A549 (cell line): ENCODE measurements around the gene RNPS1. TPM values are rescaled to one million over a fixed set of nuclear protein-coding genes. Genes with fewer than 3 reads are reported as not detected.
A peak's percentile ranks its signal among the peaks of the same experiment; 100 is the strongest.

Experiments
- ATAC-seq, 2 experiments: fragments of 200-7000 bp in 1 of 2; fragments of >200 bp in 1 of 2; cut with Nextera tagmentation in 1 of 2; cut with Tn5 transposase in 1 of 2; 3 replicates each; pipeline versions ENCODE4 v1.8.0 to v1.9.1; 2018 to 2020; ENCODE audit warnings: mild to moderate bottlenecking in 1 of 2, moderate library complexity in 1 of 2
- CTCF ChIA-PET: fragments of 300-600 bp; sonication (Branson Sonifier 250); formaldehyde crosslinking; extraction: SDS; loops from one replicate; lab custom pipeline; 2021; ENCODE audit warnings: antibody characterized with exemption, inconsistent platforms; lab: Yijun Ruan, JAX
- POLR2A ChIA-PET: fragments of 350-600 bp; formaldehyde crosslinking; extraction: SDS; loops from one replicate; lab custom pipeline; 2021; ENCODE audit warnings: antibody characterized with exemption, inconsistent platforms; lab: Yijun Ruan, JAX
- DNase-seq, 2 experiments: peaks; one replicate each; pipeline versions ENCODE4 v3.0.0 to v3.0.0-alpha.2; 2011 to 2016; ENCODE audit warnings: low read depth in 1 of 2, low spot score in 1 of 2
- FAIRE-seq: peaks from 2 replicates; lab custom pipeline; 2011; peaks lifted over from hg19 to GRCh38; lab: Jason Lieb, UNC
- H3K27ac ChIP-seq, 2 experiments: fragments of >200 bp; sonication (Bioruptor Twin); formaldehyde crosslinking; 3 replicates each; pipeline ENCODE4 v1.5.1; 2016 to 2017
- H3K4me1 ChIP-seq: fragments of >200 bp; sonication (Bioruptor Twin); formaldehyde crosslinking; 3 replicates; pipeline ENCODE4 v1.6.1; 2016
- H3K4me2 ChIP-seq: fragments of >200 bp; sonication (Bioruptor Twin); formaldehyde crosslinking; 3 replicates; pipeline ENCODE4 v1.6.1; 2016
- H3K4me3 ChIP-seq: fragments of >200 bp; sonication (Bioruptor Twin); formaldehyde crosslinking; 3 replicates; pipeline ENCODE4 v1.5.1; 2016
- H3K9me3 ChIP-seq: fragments of >200 bp; sonication (Bioruptor Twin); formaldehyde crosslinking; 3 replicates; pipeline ENCODE4 v1.6.1; 2016
- ATOH8 ChIP-seq: fragments of 250-450 bp; sonication (Bioruptor Pico); IDR thresholded peaks from 2 replicates; pipeline ENCODE4 v1.5.0; 2020; ENCODE audit warnings: low read depth, mild to moderate bottlenecking, moderate library complexity
- CBX2 ChIP-seq: fragments of 200-600 bp; sonication (generic); IDR thresholded peaks from 2 replicates; pipeline ENCODE4 v1.6.1; 2016; ENCODE audit warnings: low read depth, mild to moderate bottlenecking, borderline replicate concordance
- CBX8 ChIP-seq: fragments of 200-600 bp; sonication (generic); IDR thresholded peaks from 2 replicates; pipeline ENCODE4 v1.6.1; 2016
- CHD2 ChIP-seq: fragments of 150-350 bp; IDR thresholded peaks from 2 replicates; pipeline ENCODE4 v1.6.1; 2014; ENCODE audit warnings: low read length; ENCODE audit not compliant: partially characterized antibody
- E2F6 ChIP-seq: IDR thresholded peaks from 2 replicates; pipeline ENCODE4 v1.6.1; 2012; ENCODE audit warnings: low read depth, borderline replicate concordance
- EHF ChIP-seq: fragments of 250-450 bp; sonication (Bioruptor Pico); IDR thresholded peaks from 2 replicates; pipeline ENCODE4 v1.5.0; 2020; ENCODE audit warnings: mild to moderate bottlenecking
- ESRRA ChIP-seq: fragments of 150-350 bp; IDR thresholded peaks from 2 replicates; pipeline ENCODE4 v1.6.1; 2014; ENCODE audit warnings: mild to moderate bottlenecking, low read length, borderline replicate concordance
- HDAC2 ChIP-seq: fragments of 200-600 bp; sonication (generic); IDR thresholded peaks from 2 replicates; pipeline ENCODE4 v1.6.1; 2016
- HES2 ChIP-seq: fragments of >200 bp; sonication (Bioruptor Twin); formaldehyde crosslinking; IDR thresholded peaks from 2 replicates; pipeline ENCODE4 v1.6.1; 2016
- HOXB13 ChIP-seq: fragments of 250-450 bp; sonication (Bioruptor Pico); IDR thresholded peaks from 2 replicates; pipeline ENCODE4 v1.5.0; 2020; ENCODE audit warnings: low read depth, mild to moderate bottlenecking, moderate library complexity
- JUN ChIP-seq, 2 experiments: fragments of >200 bp; sonication (Bioruptor Twin); formaldehyde crosslinking; IDR thresholded peaks; 2 replicates in 1 of 2; 3 replicates in 1 of 2; pipeline ENCODE4 v1.6.1; 2016 to 2017
- JUNB ChIP-seq: fragments of >200 bp; sonication (Bioruptor Twin); formaldehyde crosslinking; IDR thresholded peaks from 2 replicates; pipeline ENCODE4 v1.6.1; 2016
- KDM1A ChIP-seq: fragments of 200-600 bp; sonication (generic); IDR thresholded peaks from 2 replicates; pipeline ENCODE4 v1.6.1; 2016; ENCODE audit warnings: low read depth, mild to moderate bottlenecking
- KDM5A ChIP-seq: fragments of 200-600 bp; sonication (generic); IDR thresholded peaks from 2 replicates; pipeline ENCODE4 v1.6.1; 2016; ENCODE audit warnings: antibody characterized with exemption, mild to moderate bottlenecking
- MAFK ChIP-seq: fragments of 450-650 bp; IDR thresholded peaks from 2 replicates; pipeline ENCODE4 v1.6.1; 2014; ENCODE audit not compliant: partially characterized antibody
- MYC ChIP-seq: IDR thresholded peaks from 2 replicates; pipeline ENCODE4 v1.6.1; 2012; ENCODE audit warnings: mild to moderate bottlenecking, inconsistent platforms, low read length, improper control_type of control experiment, borderline replicate concordance
- NFE2L2 ChIP-seq: fragments of 150-350 bp; conservative IDR thresholded peaks from 2 replicates; pipeline ENCODE4 v1.6.1; 2014; ENCODE audit warnings: low read length
- PBX3 ChIP-seq: IDR thresholded peaks from 2 replicates; pipeline ENCODE4 v1.6.1; 2012
- POLR2A ChIP-seq: IDR thresholded peaks from 2 replicates; pipeline ENCODE4 v1.6.1; 2012; ENCODE audit warnings: mild to moderate bottlenecking, low read length
- RARB ChIP-seq: fragments of 250-450 bp; sonication (Bioruptor Pico); IDR thresholded peaks from 2 replicates; pipeline ENCODE4 v1.8.0; 2021; ENCODE audit warnings: mild to moderate bottlenecking, moderate library complexity
- RNF2 ChIP-seq: fragments of 200-600 bp; sonication (generic); IDR thresholded peaks from 2 replicates; pipeline ENCODE4 v1.6.1; 2016; ENCODE audit warnings: low read depth, mild to moderate bottlenecking, antibody characterized with exemption, moderate library complexity, borderline replicate concordance
- USF2 ChIP-seq: fragments of 450-650 bp; IDR thresholded peaks from 2 replicates; pipeline ENCODE4 v1.6.1; 2014; ENCODE audit warnings: antibody characterized with exemption
- ZNF302 ChIP-seq: fragments of 250-450 bp; sonication (Bioruptor Pico); IDR thresholded peaks from 2 replicates; pipeline ENCODE4 v1.9.0; 2021; ENCODE audit warnings: inconsistent platforms, mild to moderate bottlenecking, moderate library complexity
- ZSCAN20 ChIP-seq: fragments of 250-450 bp; sonication (Bioruptor Pico); IDR thresholded peaks from 2 replicates; pipeline ENCODE4 v1.8.0; 2022; ENCODE audit warnings: mild to moderate bottlenecking, moderate library complexity
- WGBS: methylation state at CpG from one replicate; pipeline ENCODE4 v1.1.6; 2017; ENCODE audit errors: missing lambda C conversion rate; 5-methylcytosine and 5-hydroxymethylcytosine counted together
- polyA plus RNA-seq, 4 experiments: library from polyadenylated mRNA; depleted of rRNA in 3 of 4; stranded (reverse); fragments of >200 nt; fragmentation: RNase III in 1 of 4; extraction: RNeasy Plus Mini Kit Qiagen cat#74134 plus additional on column Dnase treatment in 1 of 4; gene quantifications; 2 replicates in 3 of 4; 3 replicates in 1 of 4; pipeline ENCODE4 v1.2.3, GENCODE V29; 2011 to 2017

Gene RNPS1
- polyA plus RNA-seq, 2 of the 4 experiments (the other 2 are of a cell fraction) = 183 to 200 TPM

GRCh38 chr16:2233872-2234812 is 33.8 kb downstream of the RNPS1 start:
- no peak for FAIRE-seq
- Histone ChIP-seq H3K4me3 (no peak overlapping the region), H3K4me1 (no peaks in the 10 kb centered on the region), H3K9me3 (no peaks in the 10 kb centered on the region), H3K27ac (no peak overlapping the region), H3K4me2 (no peak overlapping the region)
- no peak for DNase-seq
- POLR2A ChIA-PET = no interaction called here
- CTCF ChIA-PET = interaction anchor here (0.6 to 2.9 kb wide), 5 partner anchors 9 to 267 kb away, joined by 3 to 9 read pairs (median 3); partner anchors contain the start of gene ECI1
- TF ChIP-seq HOXB13 = no peak
- no peak for TF ChIP-seq ZSCAN20 (CRISPR knock-in tag)
- no peak for TF ChIP-seq CHD2
- no peak for TF ChIP-seq RARB (CRISPR knock-in tag)
- TF ChIP-seq KDM5A = no peak
- TF ChIP-seq POLR2A = 0 out of 2 replicates have a peak, but pooled peaks have one; percentile 4
- TF ChIP-seq JUNB = no peak
- no peak for TF ChIP-seq ATOH8
- TF ChIP-seq PBX3 = peak; percentile 42; the same call in 1 of the 2 replicates
- TF ChIP-seq ZNF302 = no peak
- TF ChIP-seq, all 56 proteins: peak for 2
- 95% methylated on average over 41 of the region's 51 CpGs for WGBS
- ATAC-seq = peak in 1 of 2 experiments; percentile 32; a peak in 3 of 6 replicates

GRCh38 chr16:2233046-2233775 is 34.7 kb downstream of the RNPS1 start:
- ChIA-PET CTCF (interaction anchor here (0.6 to 2.9 kb wide), 7 partner anchors 8 to 268 kb away, joined by 3 to 9 read pairs (median 4); partner anchors contain the start of gene ECI1), POLR2A (no interaction called here)
- FAIRE-seq = no peak
- Histone ChIP-seq H3K4me3 (no peak overlapping the region), H3K9me3 (no peaks in the 10 kb centered on the region), H3K4me1 (no peaks in the 10 kb centered on the region)
- peak in 1 of 2 experiments; percentile 1; a peak in 2 of 6 replicates for ATAC-seq
- 94% methylated on average over 23 of the region's 28 CpGs for WGBS
- TF ChIP-seq E2F6 (no peak), MAFK (no peak), JUN (IDR thresholded peaks at IDR 0.05) (peak in 1 of 2 experiments; percentile 23; a peak in 1 of 5 replicates), ESRRA (no peak), KDM1A (no peak), HDAC2 (no peak), NFE2L2 (no peak)
- TF ChIP-seq, all 56 proteins: peak for 1
- Histone ChIP-seq H3K4me2 (no peak overlapping the region), H3K27ac (no peak overlapping the region)
- DNase-seq = no peak

GRCh38 chr16:2232094-2232990 is 35.6 kb downstream of the RNPS1 start:
- ChIA-PET POLR2A (interaction anchor here (1.0 kb wide), 1 partner anchor 19 kb away, joined by 5 read pairs; the partner anchor contains the start of gene ECI1), CTCF (interaction anchor here (0.6 to 2.9 kb wide), 6 partner anchors 16 to 269 kb away, joined by 3 to 9 read pairs (median 4); partner anchors contain the start of gene ECI1)
- no peaks in the 10 kb centered on the region for H3K4me1 ChIP-seq
- WGBS = 90% methylated on average over 26 of the region's 41 CpGs
- no peaks in the 10 kb centered on the region for H3K9me3 ChIP-seq
- ATAC-seq (no peak), DNase-seq (no peak), FAIRE-seq (no peak)
- no peak overlapping the region for H3K27ac ChIP-seq
- no peak overlapping the region for H3K4me2 ChIP-seq
- H3K4me3 ChIP-seq = no peak overlapping the region
- TF ChIP-seq EHF (CRISPR knock-in tag) = no peak
- TF ChIP-seq ATOH8 = no peak
- TF ChIP-seq MYC = no peak
- TF ChIP-seq RNF2 = no peak
- no peak for TF ChIP-seq CBX8
- TF ChIP-seq CBX2 = no peak
- no peak for TF ChIP-seq HOXB13
- TF ChIP-seq USF2 = no peak
- no peak for TF ChIP-seq HES2
- TF ChIP-seq NFE2L2 = no peak
